ENCODE results near the gene RBMY1J. TPM values are rescaled to one million over a fixed set of nuclear protein-coding genes. Genes with fewer than 3 reads are reported as not detected.

Gene RBMY1J
- total RNA-seq = not detected

GRCh38 chrY:22403110-22403509, at the start of gene RBMY1J:
Gene RBMY1J, plus strand, starts transcription at chrY:22403410. Its CDS starts 2,038 bp downstream, at chrY:22405448.

Other genes with a start within 250 kb of the RBMY1J start
- gene RBMY1F, start 220.5 kb upstream of the RBMY1J start, total RNA-seq = not detected

All from parietal lobe (tissue), 1 donor.